Suprapubic skin (tissue), 3 donors: ENCODE data around the gene NHSL1.

Source experiments
- EP300 ChIP-seq: sonication (generic); formaldehyde crosslinking; IDR thresholded peaks from one replicate; pipeline ENCODE4 v1.6.1; 2017; ENCODE audit warnings: antibody characterized with exemption
- POLR2A ChIP-seq, 2 donors: fragments of 450-650 bp; IDR thresholded peaks; one replicate each; pipeline ENCODE4 v1.6.1; 2017; ENCODE audit warnings: antibody characterized with exemption in 2 of 2, mild to moderate bottlenecking in 2 of 2, moderate library complexity in 2 of 2
- TF ChIP-seq, protein P1 (sequence below), 2 donors: fragments of 200-600 bp in 1 of 2; fragments of 450-650 bp in 1 of 2; sonication (generic) in 1 of 2; IDR thresholded peaks; one replicate each; pipeline ENCODE4 v1.5.1; 2016 to 2019; ENCODE audit warnings: antibody characterized with exemption in 2 of 2, mild to moderate bottlenecking in 1 of 2, moderate library complexity in 1 of 2

DNA sequence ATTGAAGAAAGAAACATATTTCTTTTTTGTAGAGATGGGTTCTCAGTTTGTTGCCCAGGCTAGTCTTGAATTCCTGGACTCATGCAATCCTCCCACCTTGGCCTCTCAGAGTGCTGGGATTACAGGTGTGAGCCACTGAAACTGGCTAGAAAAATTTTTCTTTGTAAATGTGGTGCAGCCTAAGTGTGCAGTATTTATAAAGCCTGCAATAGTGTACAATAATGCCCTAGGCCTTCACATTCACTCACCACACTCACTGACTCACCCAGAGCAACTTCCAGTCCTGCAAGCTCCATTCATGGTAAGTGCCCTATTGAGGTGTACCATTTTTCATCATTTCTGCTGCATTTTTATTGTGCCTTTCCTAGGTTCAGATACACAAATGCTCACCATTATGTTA is 31.4 kb downstream of the NHSL1 start:
- TF ChIP-seq, protein P1, sequence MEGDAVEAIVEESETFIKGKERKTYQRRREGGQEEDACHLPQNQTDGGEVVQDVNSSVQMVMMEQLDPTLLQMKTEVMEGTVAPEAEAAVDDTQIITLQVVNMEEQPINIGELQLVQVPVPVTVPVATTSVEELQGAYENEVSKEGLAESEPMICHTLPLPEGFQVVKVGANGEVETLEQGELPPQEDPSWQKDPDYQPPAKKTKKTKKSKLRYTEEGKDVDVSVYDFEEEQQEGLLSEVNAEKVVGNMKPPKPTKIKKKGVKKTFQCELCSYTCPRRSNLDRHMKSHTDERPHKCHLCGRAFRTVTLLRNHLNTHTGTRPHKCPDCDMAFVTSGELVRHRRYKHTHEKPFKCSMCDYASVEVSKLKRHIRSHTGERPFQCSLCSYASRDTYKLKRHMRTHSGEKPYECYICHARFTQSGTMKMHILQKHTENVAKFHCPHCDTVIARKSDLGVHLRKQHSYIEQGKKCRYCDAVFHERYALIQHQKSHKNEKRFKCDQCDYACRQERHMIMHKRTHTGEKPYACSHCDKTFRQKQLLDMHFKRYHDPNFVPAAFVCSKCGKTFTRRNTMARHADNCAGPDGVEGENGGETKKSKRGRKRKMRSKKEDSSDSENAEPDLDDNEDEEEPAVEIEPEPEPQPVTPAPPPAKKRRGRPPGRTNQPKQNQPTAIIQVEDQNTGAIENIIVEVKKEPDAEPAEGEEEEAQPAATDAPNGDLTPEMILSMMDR (IDR thresholded peaks at IDR 0.05) = no peak
- TF ChIP-seq POLR2A (IDR thresholded peaks at IDR 0.05) = no peak
- no peak for TF ChIP-seq EP300
